ENCODE measurements around the gene SPAG7.
"Not testable (repeated sequence)": the region's sequence is repeated elsewhere in the genome, so short reads cannot be mapped to it uniquely, and the experiment has no call there.

The SPAG7 gene

DNA sequence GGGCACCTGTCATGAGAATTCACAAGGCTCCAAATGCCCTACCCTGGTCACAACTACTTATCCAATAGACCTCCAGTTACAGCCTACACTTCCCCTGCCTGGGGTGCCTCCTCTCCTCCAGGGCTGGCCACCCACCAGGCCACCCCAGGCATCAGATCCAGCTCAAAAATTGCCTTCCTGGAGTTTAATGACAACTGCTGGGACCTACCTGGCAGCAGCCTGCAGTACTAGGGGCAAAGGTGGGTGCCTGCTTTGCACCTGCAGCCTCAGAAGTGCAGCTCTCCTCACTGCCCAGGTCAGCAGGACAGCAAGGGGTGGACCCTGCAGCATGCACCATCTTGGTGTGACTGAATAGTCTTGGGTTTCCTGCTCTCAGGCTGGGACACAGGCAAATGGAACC, 32.0 kb downstream of the SPAG7 start:
- DNase-seq = no peak

DNA sequence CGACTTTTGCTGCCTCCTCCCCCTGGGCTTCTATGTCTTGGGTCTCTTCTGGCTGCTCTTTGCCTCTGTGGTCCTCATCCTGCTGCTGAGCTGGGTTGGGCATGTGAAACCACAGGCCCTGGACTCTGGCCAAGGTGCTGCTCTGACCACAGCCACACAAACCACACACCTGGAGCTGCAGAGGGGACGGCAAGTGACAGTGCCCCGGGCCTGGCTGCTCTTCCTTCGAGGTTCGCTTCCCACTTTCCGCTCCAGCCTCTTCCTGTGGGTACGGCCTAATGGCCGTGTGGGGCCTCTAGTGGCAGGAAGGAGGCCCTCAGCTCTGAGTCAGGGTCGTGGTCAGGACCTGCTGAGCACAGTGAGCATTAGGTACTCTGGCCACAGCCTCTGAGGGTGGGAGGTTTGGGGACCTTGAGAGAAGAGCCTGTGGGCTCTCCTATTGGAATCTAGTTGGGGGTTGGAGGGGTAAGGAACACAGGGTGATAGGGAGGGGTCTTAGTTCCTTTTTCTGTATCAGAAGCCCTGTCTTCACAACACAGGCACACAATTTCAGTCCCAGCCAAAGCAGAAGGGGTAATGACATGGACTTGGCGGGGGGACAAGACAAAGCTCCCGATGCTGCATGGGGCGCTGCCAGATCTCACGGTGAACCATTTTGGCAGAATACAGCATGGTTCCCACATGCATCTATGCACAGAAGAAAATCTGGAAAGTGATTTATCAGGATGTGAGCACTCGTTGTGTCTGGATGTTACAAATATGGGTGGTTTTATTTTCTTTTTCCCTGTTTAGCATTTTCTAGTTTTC, 33.2 kb downstream of the SPAG7 start:
- DNase-seq = peak; percentile 36

DNA sequence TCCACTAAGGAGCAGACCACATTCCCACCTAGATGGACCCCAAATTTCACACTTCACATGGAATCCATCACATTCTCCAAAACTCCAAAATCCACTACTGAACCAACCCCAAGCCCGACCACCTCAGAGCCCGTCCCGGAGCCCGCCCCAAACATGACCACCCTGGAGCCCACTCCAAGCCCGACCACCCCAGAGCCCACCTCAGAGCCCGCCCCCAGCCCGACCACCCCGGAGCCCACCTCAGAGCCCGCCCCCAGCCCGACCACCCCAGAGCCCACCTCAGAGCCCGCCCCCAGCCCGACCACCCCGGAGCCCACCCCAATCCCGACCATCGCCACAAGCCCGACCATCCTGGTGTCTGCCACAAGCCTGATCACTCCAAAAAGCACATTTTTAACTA, 34.0 kb downstream of the SPAG7 start:
- no peak for DNase-seq

DNA sequence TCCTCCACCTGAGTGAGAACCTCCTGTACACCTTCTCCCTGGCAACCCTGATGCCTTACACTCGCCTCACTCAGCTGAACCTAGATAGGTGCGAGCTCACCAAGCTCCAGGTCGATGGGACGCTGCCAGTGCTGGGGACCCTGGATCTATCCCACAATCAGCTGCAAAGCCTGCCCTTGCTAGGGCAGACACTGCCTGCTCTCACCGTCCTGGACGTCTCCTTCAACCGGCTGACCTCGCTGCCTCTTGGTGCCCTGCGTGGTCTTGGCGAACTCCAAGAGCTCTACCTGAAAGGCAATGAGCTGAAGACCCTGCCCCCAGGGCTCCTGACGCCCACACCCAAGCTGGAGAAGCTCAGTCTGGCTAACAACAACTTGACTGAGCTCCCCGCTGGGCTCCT, 34.9 kb downstream of the SPAG7 start:
- no peak for DNase-seq

DNA sequence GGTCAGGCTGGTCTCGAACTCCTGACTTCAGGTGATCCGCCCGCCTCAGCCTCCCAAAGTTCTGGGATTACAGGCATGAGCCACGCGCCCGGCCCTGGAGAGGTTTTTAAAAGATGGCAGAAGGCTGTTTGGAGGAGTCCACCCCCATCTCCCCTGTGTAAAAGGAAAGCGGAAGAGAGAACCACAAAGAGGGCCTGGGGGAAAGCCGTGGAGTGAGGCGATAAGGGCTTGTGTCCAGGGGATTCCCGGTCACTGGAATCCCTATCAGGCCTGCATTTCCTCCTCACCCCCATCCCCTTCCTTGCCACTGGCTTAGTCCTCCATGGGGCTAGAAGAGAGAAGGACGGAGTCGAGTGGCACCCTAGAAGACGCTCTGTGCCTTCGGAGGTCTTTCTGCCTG, 35.7 kb downstream of the SPAG7 start, which contains the start of gene GP1BA:
GP1BA (plus strand) TSS at position 315 of the 400 bp plus-strand sequence. CDS start 328 bp downstream, outside the sequence.
- DNase-seq = no peak

DNA sequence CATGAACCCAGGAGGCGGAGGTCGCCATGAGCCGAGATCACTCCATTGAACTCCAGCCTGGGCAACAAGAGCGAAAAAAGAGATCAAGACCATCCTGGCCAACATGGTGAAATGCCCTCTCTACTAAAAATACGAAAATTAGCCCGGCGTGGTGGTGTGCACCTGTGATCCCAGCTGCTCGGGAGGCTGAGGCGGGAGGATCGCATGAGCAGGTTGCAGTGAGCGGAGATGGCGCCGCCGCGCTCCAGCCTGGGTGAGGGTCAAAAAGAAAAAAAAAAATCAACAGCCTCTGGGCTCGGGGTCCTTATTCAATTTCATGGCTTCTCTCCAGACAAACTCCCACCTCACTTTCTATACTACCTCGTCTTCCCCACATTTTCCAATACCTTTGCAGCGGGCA, 38.7 kb downstream of the SPAG7 start:
- DNase-seq = no peak

DNA sequence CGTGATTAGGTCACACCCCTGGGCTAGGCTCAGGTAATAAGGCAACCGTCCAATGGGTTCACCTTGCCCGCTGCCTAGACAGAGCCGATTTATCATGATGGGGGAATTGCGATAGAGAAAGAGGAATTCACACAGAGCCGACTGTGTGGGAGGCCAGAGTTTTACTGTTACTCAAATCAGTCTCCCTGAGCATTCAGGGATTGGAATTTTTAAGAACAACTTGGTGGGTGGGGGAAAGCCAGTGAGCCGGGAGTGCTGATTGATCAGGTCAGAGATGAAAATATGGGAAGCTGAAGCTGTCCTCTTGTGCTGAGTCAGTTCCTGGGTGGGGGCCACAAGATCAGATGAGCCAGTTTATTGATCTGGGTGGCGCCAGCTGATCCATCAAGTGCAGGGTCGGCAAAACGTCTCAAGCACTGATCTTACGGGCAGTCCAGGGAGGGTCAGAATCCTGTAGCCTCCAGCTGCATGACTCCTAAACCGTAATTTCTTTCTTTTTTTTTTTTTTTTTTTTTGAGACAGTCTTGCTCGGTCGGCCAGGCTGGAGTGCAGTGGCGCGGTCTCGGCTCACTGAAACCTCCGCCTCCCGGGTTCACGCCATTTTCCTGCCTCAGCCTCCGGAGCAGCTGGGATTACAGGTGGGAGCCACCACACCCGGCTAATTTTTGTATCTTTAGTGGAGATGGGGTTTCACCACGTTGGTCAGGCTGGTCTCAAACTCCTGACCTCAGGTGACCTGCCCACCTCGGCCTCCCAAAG, 40.9 kb downstream of the SPAG7 start:
- DNase-seq = not testable (repeated sequence)

DNA sequence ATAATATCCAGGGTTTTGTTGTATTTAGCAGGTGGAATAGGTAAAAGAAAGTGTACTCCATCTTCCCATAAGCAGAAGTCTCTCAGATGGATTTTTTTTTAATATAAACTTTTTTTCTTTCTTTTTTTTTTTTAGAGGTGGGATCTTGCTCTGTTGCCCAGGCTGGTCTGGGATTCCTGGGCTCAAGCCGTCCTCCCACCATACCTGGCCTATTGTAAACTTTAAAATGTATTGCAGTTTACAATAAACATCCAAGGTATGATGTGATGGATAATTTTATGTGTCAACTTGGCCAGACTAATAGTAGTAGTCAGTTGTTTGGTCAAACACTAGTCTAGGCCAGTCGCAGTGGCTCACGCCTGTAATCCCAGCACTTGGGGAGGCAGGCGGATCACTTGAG, 46.3 kb downstream of the SPAG7 start:
- DNase-seq = no peak

DNA sequence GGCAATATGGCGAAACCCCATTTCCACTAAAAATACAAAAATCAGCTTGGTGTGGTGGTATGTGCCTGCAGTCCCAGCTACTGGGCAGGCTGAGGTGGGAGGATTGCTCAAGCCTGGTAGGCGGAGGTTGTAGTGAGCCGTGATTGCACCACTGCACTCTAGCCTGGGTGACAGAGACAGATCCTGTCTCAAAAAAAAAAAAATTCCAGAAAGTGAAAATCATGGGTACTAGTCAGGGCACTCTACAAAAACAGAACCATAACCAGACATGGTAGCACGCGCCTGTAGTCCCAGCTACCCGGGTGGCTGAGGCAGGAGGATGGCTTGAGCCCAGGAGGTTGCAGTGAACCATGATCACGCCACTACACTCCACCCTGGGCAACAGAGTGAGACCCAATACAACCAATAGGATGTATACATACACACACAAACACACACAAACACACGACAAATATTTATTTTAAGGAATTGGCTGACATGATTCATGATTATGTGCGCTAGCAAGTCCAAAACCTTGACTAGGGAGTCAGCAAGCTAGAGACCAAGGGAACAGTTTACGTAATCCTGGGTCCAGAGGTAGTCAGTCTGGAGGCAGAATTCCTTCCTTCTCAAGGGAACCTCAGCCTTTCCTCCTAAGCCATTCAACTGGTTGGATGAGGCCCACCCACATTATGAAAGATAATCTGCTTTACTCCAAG, 47.1 kb downstream of the SPAG7 start:
- no peak for DNase-seq

DNA sequence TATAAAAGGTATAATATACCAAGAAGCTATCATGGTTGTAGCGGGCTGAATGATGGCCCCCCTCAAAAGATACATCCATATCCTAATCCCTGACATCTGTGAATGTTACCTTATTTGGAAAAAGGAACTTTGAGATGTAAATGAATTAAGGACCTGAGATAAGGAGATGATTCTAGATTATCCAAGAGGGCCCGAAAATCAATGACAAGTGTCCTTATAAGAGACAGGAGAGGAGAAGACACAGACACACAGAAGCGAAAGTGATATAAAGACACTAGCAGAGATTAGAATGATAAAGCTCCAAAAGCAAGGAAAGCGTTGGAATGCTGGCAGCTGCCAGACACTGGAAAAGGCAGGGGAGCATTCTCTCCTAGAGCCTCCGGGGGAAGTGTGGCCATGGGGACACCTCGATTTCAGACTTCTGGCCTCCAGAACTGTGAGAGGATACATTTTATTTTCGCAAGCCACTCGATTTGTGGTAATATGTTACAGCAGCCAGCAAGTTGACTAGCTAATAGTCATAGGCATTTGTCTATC, 48.0 kb downstream of the SPAG7 start:
- DNase-seq = no peak

DNA sequence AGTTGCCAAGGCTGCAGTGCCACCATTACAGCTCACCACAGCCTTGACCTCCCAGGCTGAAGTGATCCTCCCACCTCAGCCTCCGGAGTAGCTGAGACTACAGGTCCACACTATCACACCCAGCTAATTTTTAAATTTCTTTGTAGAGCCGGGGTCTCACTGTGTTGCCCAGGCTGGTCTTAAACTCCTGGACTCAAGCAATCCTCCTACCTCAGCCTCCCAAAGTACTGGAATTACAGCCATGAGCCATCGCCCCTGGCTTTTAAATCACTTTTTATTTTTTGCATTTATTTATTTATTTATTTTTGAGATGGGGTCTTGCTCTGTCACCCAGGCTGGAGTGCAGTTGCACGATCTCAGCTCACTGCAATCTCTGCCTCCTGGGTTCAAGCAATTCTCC, 53.1 kb downstream of the SPAG7 start:
- DNase-seq = not testable (repeated sequence)

DNA sequence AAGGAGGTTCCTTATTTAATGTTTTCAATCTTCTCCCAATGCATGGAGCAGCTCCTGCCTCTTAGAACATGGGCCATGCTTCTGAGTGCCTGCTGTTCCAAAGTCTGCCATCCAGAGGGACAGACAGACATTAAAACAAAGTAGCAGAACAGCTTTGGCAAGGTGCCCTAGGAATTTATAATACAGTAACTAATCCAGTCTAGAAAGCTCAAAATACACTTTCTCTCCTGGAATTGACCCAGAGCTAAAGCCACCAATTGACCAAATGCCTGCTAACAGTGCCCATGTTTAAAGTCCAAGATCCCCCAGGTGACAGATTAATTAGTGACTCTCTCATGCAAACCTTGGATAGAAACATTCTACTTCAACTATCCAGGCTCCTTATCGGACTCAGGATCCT, 53.6 kb downstream of the SPAG7 start:
- no peak for DNase-seq

All from stimulated activated CD4-positive, alpha-beta T cell treated with anti-CD3 and anti-CD28 coated beads, Interleukin-15, amount 100 ng/mL, for 24 hours (primary cell).